ENCODE measurements around the gene SMC5.
"Not testable (repeated sequence)": the region's sequence is repeated elsewhere in the genome, so short reads cannot be mapped to it uniquely, and the experiment has no call there.

Gene SMC5

GRCh38 chr9:70263421-70263820 lies 4.6 kb downstream of the SMC5 start:
- DNase-seq (ENCODE audit: low read depth) = no peak

- no peak for DNase-seq (ENCODE audit: low read depth)
These were observed 19.5 kb downstream of the SMC5 start for GRCh38 chr9:70278305-70278704.

- no peak for DNase-seq (ENCODE audit: low read depth)
These were observed 25.1 kb downstream of the SMC5 start for GRCh38 chr9:70283848-70284247.

DNA sequence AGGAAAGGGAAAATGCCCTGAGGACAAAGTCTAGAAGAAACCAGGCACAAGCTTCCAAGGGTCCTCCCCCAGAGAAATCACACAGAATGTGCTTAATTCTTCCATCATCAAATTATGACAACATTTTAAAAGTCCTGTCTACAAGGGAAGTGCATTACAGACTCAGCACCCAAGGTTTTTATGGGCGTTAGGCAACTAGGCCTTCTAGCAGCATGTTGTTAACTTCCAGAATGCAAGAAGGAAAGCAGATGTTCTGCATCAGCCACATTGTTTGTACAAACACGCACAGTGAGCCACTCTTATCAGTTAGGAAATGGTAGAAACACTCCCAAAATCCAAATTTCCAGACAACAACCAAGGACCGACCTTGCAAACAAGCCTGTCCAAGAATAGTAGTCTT lies 26.5 kb downstream of the SMC5 start:
- DNase-seq (ENCODE audit: low read depth) = no peak

- no peak for DNase-seq (ENCODE audit: low read depth)
These were observed 27.3 kb downstream of the SMC5 start for GRCh38 chr9:70285981-70286598.

GRCh38 chr9:70290626-70291025 lies 31.8 kb downstream of the SMC5 start:
- DNase-seq (ENCODE audit: low read depth) = no peak

DNA sequence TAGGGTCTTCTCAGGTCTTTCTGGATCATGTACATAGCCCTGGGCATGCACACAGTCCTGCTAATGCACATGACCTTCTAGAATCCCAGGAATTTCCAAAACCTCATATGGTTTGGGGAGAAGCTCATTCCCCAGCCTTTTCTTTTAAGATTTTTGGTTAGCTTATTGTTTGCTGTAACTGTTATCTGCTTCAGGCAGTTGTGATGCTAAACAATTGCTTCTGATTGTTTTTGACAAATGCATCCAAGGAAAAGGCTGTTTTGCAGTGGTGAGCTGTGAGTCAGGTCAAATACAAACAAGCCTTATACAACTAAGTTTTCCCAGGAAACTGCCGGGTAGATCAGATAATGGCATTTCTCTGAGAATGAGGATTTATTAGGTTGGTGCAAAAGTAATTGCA lies 32.7 kb downstream of the SMC5 start:
- DNase-seq (ENCODE audit: low read depth) = no peak

DNA sequence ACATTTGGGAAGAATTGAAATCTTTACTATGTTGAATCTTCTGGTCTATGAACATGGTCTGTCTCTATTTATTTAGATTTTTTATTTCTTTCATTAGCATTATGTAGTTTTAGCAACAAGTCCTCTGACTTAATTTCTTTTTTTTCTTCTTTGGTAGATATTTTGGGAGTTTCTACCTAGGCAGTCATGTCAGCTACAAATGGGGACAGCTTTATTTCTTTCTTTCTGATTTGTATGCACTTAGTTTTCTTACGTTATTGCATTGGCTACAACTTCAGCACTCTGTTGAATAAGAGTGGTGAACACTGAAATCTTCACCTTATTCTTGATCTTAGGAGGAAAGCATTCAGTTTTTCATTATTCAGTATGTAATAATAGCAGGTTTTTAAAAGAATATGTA lies 33.5 kb downstream of the SMC5 start:
- no peak for DNase-seq (ENCODE audit: low read depth)

DNA sequence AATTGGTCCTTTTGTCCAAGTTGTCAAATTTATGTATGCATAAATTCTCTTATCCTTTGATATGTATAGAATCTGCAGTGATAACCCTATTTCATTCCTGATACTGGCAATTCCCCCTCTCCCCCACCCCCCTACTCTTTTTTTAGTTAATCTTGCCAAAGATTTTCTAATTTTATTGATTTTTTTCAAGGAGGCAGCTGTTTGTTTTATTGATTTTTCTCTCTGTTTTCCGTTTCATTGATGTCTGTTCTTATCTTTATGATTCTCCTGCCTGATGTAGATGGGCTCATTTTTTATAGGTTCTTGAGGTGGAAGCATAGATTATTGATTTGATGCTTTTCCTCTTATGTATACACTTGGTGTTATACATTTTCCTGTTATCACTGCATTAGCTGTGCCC lies 34.4 kb downstream of the SMC5 start:
- DNase-seq (ENCODE audit: low read depth) = no peak

GRCh38 chr9:70297141-70297540 lies 38.4 kb downstream of the SMC5 start:
- DNase-seq (ENCODE audit: low read depth) = no peak

DNA sequence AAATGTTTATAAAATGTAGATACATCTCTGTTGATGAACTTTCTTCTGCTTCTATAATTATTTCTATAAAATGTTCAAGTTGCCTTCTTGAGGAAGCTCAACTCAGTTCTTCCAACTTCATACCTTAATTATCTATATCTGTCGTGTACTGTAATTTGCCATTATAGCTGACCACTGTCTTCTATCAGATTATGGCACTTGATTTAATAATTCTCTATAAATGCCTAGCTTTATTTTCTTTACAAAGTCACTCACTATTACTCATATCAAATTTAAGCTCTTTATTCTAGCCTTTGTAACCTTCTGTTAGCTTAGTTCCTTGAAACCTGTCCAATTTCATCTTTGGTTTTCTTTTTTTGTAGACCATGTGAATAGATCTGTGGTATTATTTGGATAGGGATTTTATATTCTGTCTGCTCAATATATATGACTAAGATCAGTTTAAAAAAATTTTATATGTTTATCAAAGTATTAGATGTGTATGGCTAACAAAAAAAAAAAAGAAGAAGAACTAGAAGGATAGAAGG lies 39.5 kb downstream of the SMC5 start:
- DNase-seq (ENCODE audit: low read depth) = no peak

DNA sequence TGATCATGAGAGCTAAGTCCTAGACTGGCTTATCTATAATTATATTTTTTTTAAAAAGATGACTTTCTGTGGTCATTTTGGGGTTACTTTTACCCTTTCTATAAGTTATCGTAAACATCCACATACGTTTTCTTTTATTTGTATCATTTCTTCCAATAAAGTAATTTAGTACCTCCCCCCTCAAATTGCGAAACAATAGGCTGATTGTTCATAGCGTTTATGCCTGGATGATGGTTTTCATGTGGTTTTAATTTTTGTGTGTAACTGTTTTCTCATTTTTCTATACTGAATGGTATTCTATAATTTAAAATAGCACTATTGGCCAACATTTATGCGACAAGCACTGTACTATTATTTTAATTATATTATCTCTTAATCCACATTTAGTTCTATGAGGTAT lies 44.5 kb downstream of the SMC5 start:
- no peak for DNase-seq (ENCODE audit: low read depth)

GRCh38 chr9:70304810-70305209 lies 46.0 kb downstream of the SMC5 start:
- no peak for DNase-seq (ENCODE audit: low read depth)

DNA sequence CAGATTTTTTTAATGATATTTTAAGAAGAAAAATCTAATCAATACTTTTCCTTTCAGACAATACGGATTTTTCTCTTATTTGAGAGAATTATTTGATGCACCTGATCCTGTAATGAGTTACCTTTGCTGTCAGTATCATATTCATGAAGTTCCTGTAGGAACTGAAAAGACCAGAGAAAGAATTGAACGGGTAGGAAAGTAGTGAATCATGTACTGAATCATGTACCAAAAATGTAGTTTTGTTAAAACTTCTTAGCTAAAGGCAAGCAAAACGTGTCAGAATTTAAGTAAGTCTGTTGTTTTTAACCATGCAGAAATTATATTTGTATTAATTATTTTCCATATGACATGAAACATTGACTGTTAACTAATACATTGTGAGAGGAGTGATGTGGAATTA lies 56.6 kb downstream of the SMC5 start:
- no peak for DNase-seq (ENCODE audit: low read depth)

DNA sequence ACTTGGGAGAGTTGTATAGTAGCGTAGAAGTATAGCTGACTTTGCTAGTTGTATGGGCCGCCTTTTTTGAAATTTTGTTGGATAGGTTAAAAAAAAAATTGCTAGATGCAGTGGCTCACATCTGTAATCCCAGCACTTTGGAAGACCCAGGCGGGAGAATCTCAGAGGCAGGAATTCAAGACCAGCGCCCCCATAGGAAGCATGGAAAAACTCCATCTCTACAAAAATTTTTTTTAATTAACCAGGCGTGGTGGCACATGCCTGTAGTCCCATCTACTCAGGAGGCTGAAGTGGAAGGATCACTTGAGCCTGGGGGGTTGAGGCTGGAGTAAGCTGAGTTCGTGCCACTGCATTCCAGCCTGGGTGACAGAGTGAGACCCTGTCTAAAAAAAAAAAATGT lies 59.2 kb downstream of the SMC5 start:
- no peak for DNase-seq (ENCODE audit: low read depth)

DNA sequence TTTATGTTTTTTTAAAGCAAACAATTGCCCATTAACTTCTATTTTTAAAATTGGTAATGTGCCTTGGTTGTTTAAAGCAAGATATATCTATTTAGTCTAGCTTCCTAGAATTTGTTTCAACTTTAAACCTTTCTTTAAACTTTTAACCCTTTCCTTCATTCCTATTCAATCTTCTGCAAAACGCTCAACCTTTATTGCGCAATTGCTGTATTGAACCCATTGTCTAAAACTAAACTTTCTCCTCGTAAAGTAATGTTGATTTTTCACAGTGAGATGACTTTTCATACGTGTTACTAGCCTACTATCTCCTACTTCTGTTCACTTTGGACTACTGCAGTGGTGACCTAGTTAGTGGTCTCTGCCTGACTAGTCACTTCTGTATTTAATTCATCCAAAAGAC lies 63.3 kb downstream of the SMC5 start:
- DNase-seq (ENCODE audit: low read depth) = no peak

DNA sequence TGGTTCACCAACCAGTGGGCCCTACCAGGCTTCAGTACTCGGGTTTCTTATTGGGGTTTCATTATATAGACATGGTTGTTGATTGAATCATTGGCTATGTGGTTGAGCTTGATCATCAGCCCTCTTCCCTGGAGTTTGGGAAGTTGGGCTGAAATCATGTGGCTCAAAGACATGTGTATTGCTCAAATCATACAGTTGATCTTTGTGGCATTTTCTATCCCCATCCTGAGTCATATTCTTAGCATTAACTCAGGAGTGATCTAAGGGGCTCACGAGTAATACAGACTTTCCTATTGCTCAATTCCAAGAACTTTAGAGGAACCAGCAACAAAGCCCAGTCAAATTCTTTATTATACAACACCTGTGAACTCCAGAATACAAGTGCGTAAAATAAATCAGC lies 66.2 kb downstream of the SMC5 start:
- DNase-seq (ENCODE audit: low read depth) = no peak

DNA sequence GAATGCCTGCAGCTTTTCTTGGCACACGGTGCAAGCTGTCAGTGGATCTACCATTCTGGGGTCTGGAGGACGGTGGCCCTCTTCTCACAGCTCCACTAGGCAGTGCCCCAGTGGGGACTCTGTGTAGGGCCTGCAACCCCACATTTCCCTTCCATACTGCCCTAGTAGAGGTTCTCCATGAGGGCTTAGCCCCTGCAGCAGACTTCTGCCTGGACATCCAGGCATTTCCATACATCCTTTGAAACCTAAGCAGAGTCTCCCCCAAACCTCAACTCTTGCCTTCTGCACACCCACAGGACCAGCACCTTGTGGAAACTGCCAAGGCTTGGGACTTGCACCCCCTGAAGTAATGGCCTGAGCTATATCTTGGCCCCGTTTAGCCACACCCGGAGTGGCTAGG lies 69.8 kb downstream of the SMC5 start:
- not testable (repeated sequence) for DNase-seq (ENCODE audit: low read depth)

DNA sequence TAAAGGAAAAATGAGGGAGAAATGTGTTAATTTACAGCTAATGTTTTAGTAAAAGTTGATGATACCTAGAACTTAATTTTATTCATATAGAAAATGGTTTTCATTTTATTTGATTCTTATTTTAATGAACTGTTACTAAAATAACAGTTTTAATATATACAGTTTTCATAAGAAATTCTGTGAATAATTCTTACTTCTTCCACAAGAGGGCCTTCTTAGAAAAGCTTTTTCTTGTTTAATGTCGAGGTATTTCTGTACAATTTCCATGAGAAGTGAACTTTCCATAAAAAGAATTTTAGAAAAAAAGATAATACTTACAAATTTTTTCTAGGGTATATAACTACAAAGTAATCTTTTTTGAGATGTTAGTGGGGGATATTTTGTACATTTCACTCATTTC lies 81.8 kb downstream of the SMC5 start:
- DNase-seq (ENCODE audit: low read depth) = no peak

DNA sequence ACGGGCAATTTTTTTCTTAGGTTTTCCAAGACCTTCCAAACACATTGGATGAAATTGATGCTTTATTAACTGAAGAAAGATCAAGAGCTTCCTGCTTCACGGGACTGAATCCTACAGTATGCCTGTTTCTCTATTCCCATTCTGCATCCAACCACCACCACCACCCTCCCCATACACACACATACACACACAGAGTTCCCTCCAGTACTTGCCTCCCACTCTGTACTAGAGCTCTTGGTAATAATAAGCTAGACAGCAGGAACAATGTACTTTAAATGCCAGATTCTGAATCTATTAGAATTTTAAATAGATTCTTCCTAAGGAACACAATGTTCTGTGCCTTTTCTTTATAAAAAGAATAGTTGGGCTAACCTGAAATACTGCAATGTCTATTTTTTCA lies 88.3 kb downstream of the SMC5 start:
- no peak for DNase-seq (ENCODE audit: low read depth)

DNA sequence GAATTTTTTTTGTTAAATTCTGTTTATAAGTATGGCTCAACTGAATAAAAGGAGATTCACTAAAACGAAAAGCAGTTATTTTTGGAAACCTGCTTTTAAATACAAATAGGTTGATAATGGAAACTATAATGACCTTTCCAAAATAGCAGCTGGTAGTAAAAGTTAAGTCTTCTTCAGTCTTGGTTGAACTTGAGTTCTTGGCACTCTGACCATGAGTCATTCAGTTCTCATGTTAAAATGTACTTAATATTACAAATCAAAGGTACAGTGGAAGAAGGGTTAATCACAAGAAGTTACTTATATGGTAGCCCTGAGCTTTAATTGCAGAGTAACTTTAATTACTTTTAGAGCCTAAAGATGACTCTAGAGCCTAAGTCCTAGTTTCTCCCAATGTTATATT lies 93.6 kb downstream of the SMC5 start:
- DNase-seq (ENCODE audit: low read depth) = no peak

- no peak for DNase-seq (ENCODE audit: low read depth)
These were observed 94.0 kb downstream of the SMC5 start for GRCh38 chr9:70352802-70353201.

GRCh38 chr9:70355801-70356200 lies 97.0 kb downstream of the SMC5 start:
- no peak for DNase-seq (ENCODE audit: low read depth)

DNA sequence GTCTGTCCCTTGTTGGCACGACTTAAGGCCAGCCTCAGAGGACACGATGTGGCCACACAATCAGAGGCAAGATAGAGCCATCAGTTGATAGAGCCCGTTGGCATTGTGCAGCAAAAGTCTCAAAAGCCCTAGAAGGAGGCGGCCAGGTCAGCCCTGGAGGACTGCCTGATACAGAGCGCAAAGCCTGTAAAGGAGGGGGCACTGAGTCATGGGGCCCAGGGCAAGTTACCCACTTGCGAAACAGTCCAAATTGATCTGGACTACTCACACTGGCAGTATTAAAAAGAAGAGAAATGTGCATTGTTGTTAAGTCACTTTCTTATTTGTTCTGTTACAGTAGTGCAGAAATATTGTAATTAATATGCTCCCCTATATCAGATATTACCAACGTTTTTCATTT lies 104.2 kb downstream of the SMC5 start:
- no peak for DNase-seq (ENCODE audit: low read depth)

DNA sequence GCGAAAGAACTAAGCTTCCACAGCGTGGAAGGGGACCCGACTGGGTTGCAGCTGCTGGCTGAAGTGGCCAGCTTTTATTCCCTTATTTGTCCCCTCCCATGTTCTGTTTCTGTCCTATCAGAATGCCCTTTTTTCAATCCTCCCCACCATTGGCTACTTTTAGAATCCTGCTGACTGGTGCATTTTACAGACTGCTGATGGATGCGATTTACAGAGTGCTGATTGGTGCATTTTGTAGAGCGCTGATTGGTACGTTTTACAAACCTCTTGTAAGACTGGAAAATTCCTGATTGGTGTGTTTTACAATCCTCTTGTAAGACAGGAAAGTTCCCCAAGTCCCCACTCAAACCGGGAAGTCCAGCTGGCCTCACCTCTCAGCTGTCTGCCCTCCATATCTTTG lies 105.0 kb downstream of the SMC5 start:
- DNase-seq (ENCODE audit: low read depth) = no peak

Measured in stimulated activated CD8-positive, alpha-beta memory T cell treated with anti-CD3 and anti-CD28 coated beads, Interleukin-12 subunit alpha, Interleukin-12 subunit beta, amount 100 ng/mL, for 1 hour (primary cell).